GM23248 (cell line): ENCODE results near the gene INTS15.
"Not testable (repeated sequence)": the region's sequence is repeated elsewhere in the genome, so short reads cannot be mapped to it uniquely, and the experiment has no call there.

Experiments
- EZH2 ChIP-seq: fragments of 200-600 bp; sonication (generic); IDR thresholded peaks from 2 replicates; pipeline ENCODE4 v1.6.1; 2018; ENCODE audit warnings: antibody characterized with exemption, mild to moderate bottlenecking; ENCODE audit not compliant: insufficient read depth, poor library complexity, severe bottlenecking
- EZH2phosphoT487 ChIP-seq: fragments of 200-600 bp; sonication (generic); IDR thresholded peaks from 2 replicates; pipeline ENCODE4 v1.6.1; 2018; ENCODE audit warnings: antibody characterized with exemption, moderate library complexity, mild to moderate bottlenecking, low read depth; ENCODE audit not compliant: insufficient read depth

GRCh38 chr7:6585746-6586432 is 3.9 kb upstream of the INTS15 start:
- not testable (repeated sequence) for TF ChIP-seq EZH2, EZH2phosphoT487
